HG03460 (cell line): Measurements from ENCODE around the gene PDE6B.
"Not testable (repeated sequence)": the region's sequence is repeated elsewhere in the genome, so short reads cannot be mapped to it uniquely, and the experiment has no call there.

Experiments used
- ATAC-seq: cut with Tn5 transposase; IDR thresholded peaks from one replicate; pipeline ENCODE4 v1.9.1; 2021; ENCODE audit not compliant: unreplicated experiment

The PDE6B gene

DNA sequence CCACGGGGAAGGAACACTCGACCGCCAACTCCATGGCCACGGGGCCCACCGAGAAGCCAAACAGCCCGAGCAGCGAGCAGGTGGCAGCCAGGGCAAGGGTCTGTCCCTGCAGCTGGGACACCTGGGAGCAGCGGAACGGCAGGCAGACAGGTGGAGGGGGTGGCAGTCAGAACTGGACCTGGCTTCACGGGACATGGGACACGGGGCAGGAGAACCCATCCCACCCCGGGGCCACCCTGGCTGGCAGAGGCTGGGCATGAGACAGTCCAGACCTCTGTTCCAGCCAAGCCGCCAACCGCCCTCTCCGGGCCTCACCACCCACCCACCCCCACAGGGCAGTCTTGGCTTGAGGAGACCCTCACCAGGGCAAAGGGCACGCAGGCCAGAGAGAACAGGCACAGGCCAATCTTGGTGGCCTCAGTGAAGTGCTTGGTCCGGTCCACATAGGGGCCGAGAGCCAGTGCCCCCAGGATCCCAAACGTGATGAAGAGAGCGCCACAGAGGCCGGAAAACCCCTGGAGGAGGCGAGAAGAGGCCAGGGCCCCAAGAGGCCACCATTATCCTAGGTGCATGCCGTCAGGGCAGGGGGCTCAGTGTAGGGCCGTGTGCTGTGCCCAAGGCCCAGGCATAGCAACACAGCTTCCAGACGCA, 58.0 kb downstream of the PDE6B start:
- ATAC-seq = no peak

DNA sequence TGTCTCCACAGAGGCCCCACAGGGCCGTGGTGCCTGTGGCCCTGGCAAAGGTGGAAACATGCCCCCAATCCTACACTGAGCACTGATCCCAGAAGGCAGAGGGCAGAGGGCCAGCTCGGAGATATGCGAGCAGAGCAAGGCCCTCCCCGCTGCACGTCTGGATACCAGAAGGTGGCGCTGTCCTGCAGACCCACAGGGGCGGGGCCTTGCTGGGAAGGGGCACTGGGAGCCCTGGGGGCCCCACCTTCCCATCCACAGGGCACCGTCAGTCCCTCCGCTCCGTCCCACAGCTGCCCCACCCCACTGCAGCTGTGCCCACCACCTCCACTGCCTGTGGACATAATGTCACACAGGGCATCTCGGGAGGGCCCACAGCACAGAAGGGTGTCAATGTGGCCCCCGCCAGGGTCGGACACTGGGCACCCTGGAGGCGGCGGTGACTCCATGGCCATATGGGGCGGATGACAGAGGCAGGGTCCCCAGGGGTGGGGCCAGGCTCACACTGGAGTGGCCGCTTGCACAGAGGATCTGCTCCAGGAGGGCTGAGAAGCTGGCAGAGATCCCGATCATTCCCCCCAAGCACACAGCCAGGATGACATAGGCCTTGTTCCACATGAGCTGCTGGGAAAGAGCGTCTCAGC, 58.7 kb downstream of the PDE6B start:
- no peak for ATAC-seq

DNA sequence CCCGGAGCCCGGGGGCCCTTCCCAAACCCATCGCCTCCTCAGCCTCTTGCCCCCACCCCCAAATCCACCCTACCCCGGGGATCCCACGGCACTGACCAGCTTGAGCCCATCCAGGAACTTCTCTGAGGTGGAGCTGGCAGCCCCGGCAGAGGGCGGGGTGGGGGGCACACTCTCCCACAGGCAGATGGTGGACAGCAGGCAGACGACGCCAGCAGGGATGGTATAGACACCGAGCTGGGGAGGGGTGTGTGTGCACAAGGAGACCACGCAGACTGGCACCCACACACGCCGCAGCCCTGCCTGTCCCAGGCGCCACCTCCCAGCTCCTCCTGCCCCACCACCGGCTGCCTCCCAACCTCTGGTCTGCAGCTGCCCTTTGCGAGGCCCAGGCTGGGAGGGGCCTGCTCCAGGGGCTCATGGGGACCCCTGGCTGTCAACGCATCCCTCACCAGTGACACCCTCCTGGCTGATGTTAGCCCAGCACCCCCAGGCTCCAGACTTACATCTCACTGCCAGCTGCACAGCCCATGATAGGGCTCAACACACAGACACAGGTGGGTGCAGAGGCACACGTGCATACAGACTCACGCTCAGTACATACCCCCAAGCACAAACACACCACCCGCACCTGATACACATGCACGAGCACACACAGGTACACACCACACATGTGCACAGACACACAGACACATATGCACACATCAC, 59.4 kb downstream of the PDE6B start:
- ATAC-seq = no peak

DNA sequence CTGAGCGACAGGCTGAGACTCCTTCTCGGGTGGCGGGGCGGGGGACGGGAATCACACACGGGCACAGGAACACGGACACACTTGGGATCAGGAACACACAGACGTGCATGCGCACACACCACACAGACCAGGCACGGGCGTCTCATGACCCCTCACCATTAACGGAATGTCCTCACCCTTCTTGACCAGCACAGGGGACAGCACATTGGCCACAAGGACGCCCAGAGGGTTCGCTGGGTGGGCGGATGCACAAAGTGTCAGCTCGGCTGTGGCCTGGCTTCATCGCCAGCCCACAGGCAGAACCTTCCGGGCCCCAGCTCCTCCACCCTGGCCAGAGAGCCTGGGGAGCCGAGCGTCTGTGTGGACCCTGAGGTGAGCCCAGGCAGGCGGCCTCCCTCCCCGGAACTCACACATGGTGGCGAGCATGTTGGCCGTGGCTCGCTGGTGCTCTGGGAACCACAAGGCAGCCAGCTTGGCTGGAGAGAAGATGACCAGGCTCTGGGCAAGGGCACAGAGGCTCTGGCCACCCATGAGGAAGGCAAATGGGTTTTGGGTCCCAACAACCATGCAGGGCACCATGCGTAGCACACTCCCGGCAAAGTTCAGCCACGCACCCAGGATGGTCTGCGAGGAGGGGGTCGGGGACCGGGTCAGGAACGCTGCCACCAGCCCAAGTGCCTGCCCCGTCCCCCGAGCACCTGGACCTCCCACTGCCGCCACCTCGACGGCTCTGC, 60.5 kb downstream of the PDE6B start:
- no peak for ATAC-seq

DNA sequence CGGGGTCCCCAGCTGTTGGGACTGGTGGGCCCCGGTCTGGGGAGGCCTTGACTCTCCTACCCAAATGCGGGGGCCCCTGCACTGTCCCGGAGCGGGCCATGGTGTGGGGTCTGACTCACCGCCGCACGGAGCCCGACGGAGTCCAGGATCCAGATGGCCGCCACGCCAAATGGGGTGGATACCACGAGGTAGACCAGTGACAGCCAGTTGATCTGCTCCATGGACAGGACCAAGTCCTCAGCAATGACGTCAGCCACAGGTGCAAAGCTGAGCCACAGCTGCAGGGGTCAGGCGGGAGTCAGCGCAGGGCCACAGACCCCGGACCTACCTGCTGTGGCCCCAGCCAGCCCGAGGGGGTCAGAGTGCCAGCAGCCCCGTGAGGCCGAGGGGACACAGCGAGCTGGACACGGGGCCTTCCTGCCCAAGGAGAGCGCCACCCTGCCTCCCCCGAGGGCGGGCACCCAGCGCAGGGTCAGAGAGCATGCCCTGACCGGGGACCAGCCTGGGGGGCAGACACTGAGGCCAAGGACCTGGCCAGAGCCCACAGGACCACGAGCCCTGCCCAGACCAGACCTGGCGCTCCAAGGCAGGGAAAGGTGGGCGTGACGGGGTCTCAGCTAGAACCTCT, 61.2 kb downstream of the PDE6B start:
- no peak for ATAC-seq

DNA sequence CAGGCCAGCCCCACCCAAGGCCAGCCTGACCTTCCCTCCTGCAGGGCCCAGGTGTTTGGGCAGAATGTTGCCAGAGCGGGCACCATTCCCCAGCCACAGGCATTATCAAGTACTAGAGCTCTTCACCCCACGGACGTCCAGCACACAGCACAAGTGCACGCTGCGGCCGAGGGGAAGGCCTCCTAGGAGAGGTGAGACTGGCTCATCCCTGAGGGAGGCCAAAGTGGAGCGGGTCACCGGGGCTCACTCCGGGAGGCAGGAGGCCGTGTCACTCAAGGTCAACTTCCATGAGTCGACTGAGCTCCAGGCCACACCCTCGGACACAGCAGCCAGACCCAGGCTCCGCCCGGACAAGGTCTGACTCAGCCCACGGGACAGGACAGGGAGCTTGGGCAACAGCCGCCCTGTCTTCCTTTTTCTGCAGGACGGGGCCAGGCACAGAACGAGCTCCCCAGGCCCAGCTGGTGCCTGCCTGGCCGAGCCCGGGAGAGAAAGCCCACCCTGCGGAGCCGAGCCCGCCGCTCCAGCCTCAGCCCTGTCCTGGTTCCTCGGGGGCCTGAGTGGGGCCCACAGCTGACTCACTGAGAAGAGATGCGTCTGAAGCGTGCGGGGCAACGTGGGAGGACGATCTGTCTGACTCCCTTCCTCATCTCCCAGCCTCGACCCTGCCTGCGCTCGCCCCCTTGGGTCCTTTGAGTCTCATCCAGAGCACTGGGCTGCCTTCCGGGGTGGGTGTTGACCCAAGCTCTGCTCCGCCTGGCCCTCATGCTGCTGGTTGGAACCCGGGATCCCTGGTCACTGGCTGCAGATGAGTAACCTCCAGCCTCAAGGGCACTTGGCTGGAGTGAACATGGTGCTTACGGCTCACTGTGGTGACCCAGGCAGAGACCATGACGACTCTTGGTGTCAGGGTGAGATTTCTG, 61.9 kb downstream of the PDE6B start:
- ATAC-seq = no peak

DNA sequence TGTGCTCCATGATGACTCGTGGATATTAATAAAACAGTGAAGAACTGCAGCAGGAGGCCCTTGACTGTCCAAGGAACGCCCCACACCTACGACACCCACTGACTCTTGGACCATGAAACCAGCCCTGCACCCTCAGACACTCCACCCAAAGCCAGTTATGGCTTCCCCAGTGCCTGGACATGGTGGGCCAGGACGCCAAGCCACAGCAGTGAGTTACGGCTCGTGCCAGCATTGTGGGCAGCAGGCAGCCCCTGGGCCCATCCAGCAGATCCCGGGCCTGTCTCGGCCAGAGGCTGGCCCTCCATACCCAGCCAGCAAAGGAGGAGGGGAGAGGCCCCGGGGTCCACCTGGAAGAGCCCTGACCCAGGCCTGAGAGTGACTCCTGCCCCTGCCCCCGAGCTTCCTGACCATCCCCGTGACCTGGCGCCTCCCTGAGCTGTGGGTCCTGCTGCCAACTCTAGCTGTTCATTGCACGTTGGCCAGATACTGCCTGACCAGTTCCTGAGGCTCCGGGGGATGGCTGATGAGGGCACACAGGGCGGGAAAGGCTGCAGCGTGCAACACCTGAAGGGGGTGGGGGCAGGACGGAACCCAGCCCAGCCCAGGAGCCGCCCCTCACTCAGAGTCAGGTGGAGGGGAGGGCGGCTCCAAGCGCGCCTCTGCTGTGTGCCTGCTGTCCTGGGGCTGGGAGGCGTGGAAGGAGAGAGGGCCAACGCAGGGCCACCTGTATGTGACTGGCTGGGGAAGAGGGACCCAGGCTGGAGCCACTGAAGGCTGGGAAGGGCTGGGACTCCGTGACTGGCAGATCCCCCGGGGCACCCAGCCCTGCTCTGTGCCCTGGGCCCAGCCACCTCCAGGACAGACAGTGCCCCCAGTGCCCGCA, 62.8 kb downstream of the PDE6B start:
- no peak for ATAC-seq

DNA sequence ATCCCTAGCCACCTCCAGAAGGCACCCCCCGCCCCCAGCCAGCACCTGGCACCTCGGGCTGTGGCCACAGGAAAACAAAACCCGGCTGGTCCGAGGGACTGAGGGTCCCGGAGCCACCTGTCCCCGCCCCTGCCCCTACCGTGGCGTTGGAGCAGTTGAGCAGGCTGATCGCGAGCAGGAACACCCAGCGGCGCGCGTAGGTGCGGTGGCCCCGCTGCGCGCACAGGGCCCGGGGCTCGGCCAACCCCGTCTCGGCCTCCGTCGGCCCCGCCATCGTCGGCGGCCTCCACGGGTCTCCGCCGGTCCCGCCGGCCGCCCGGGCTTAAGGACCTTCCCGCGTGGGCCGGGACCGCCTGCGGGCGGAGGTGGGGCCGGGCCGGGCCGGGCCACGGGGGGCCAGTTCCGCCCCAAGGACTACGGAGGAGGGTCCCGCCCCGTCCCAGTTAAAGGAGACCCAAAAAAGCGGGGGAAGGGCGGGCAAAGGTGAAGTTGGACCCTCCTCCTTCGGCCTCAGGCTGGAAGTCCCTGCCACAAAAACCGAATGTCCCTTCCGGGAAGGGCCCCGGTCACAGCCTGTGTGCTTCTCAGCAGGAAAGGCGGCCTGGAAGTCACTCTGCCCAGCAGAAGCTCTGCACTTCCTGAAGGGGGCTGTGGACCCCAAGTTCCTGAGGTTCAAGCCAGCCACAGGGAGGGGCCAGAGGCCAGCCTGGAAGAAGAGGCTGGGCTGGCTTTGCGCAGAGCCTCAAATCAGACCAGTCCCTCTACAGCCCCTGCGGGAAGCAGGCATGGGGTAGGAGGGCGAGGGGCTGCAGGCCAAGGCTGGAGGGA, 63.7 kb downstream of the PDE6B start, which contains the start of gene SLC49A3:
SLC49A3 (minus strand) TSS at position 298 of the 828 bp plus-strand sequence; CDS start at position 274, 24 bp downstream.
- no peak for ATAC-seq

DNA sequence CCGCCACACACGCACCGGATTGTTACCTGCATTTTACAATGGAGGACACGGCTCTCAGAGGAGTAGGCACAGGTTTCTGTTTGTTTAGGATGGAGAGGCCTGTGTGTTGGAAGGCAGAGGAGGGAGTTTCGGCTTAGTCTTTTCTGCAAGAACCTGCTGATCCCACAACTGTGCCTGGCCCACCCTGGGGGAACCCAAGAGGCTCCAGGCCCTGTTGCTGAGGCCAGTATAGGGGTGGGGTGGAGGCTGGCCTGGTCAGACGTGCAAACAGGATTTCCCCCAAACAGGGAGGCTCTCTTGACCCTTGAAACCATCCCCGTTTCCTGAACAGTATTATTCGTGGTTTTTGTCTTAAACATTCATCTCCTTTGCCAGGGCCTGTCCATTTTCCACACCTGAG, 64.3 kb downstream of the PDE6B start:
- ATAC-seq = no peak

DNA sequence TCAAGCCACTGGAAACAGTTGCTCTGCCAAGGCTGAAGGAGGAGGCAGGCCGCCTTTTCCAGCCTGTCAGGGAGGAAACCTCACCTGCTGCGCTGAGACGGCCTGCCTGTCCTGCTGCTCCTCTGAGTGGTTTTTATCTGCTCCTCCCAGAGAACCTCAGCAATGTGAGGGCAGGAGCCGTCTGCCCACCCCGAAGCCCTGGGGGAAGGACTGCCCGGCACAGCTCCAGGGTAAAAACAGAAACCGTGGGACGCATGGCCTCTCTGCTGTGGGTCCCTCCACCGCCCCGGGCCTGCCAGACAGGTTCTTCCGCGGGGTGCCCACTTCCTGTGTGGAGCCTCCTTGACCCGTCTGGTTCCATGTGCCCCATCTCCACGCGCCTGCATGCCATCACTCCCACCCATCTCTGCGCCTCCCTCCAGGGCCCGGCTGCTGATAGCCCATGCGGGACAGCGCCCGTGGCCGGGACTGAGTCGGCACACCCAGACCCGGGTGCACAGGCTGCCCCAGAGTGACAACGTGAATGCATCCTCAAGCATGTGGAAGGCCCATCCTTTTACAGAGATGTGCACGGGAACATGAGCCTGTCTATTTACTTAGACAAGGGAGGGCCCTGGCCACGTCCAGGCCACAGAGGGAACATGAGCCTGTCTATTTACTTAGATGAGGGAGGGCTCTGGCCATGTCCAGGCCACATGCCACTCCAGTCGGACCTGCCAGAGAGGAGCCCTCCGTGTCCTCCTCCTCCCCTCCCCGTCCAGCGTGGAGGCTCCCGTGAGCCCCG, 67.6 kb downstream of the PDE6B start:
- ATAC-seq = no peak

DNA sequence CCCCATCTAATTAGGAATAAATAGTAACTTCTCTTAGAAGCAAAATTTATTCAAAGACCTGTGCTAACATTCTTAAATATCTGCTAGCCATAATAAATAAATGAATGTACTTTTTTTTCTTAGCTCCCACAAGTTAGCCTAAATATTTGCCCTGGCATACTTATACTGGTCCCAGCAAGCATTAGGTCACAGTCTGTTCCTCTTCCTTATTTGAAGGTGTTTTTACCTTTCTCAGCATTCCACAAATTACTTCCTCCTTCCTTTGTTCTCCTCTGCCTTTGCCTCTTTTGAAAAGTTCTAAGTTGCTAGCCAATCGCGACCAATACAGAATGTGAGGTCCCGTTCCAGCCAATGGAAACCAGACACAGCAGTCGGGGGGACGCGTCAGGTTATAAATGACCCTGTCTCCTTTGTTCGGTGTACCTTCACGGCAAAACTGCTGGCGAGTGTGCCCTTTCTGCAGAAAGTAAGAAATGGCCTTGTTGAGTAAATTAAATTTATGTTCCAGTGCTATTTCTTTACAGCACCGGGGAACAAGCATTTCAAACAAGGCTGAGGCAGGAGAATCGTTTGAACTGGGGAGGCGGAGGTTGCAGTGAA, 69.1 kb downstream of the PDE6B start:
- not testable (repeated sequence) for ATAC-seq

DNA sequence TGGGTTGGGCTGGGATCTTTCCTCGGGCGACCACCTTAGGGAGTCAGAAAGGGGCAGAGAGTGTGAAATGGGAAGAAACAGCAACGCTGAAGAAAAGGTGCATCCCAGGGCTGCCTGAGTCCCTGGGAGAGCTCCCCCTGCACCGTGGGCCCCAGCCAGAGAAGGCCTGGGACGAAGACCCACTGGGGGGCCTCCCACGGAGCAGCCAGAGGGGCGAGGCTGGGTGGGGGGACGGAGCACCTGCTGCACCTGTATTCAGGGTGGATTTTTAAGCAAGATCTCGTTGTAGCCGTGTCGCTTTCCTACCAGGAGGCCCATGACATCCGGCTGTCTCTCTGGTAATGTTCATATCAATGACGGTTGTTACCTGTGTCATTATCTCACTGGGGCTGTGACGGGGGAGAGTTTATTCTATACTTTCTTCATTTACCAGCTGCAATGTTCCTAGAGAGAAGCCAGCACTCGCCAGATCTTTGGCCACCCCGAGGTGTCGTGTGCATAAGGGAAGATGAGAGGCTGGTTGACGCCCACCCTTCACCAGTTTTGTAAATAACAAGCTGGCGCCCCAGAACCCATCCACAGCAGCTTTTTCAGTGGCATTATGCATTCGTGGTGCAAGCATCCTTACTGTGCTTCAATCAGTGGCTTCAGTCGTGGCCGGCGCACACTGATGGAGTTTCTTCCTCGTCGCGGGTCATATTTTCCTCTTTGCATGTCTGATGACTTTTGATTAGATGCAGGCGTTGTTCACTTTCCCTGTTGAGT, 74.6 kb downstream of the PDE6B start:
- no peak for ATAC-seq

DNA sequence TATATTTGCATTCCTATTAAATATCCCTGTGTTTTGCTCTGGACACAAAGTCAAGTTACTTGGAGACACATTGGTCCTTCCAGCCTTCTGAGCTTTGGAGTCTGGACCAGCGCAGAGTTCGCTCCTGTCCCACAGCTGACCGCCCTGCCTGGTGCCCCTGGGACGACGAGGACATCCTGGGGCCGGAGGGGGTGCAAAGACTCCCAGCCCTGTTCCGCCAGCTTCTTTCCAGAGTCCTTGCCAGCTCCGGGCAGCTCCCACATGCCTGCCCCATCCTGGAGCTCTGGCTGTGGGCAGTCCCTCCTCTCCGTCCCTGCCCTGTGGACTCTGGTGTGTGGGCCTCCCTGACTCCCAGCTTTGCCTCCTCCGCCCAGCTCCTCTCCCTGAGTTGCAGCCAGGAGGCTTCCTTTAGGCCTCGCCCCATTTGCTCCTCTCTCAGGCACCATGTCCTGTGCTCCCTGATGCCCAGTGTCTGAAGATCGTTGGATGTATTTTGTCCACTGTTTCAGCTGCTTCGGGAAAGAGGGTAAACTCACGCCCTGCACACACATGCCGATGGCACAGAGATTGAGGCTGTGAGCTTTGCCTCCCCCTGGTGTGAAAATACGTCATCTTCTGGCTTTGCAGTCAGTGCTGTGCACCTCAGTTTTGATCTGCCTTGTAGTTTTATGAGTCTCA, 75.4 kb downstream of the PDE6B start:
- no peak for ATAC-seq

DNA sequence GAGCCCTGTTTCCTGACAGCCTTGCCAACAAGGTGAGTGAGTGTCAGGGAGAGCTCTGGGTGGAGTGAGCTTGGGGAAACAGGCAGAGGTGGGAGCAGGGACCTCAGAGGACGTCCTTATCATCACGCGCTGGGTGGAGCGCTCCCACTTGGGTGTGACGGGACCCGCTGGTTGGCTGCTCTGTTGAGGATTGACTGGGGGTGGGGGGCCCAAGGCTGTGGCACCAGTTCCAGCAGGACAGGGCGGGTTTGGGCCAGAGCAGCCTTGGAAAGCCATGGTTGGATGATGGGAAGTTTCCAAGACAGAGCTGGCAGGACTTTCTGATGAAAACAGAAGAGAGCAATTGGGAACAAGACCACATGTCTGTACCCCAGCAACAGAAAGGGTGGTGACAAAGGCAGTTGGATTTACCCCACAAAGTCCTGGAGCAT, 77.3 kb downstream of the PDE6B start:
- no peak for ATAC-seq

DNA sequence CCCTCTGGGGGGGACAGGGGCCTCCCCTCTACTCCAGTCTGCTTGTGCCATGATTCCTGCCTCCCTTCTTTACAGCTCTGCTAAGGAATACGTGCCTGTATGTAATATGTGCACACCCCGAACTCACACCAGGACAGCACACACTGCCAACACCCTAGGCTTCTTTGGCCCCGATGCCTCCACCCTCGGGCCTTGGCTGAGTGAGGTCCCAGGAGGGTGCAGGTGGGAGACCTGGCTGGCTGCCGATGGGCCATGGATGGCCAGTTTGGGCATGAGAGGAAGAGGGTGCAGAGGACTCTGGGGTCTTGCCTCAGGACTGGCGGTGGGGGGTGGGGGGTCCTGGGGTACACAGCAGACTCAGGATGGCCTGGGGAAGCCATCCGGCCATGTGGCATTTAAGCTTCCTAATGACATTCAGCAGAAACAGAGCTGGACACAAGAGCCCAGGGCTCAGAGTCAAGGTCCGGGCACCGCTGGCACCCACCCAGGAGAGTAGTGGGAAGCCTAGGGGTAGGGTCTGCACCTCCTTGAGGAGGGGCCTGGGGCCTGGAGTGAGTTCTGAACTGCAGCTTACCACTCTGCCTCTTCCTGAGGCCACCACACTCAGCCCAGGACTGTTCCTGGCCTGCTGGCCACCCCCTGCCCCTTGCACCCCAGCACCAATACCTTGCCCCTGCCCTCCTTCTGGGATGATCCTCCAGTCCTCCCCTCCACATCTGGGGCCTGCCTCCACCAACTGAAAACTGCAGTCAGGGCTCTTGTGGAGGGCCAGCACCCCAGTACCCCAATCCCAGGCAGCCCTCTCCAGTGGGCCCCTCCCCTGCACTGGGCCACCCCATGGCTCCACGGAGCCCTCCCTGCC, 78.2 kb downstream of the PDE6B start:
- ATAC-seq = no peak
